G401.6 (cell line): ENCODE results near the gene NEUROD6.

Source experiments
- FAIRE-seq: peaks from 2 replicates; lab custom pipeline; 2012; peaks lifted over from hg19 to GRCh38; lab: Jason Lieb, UNC

Gene NEUROD6

DNA sequence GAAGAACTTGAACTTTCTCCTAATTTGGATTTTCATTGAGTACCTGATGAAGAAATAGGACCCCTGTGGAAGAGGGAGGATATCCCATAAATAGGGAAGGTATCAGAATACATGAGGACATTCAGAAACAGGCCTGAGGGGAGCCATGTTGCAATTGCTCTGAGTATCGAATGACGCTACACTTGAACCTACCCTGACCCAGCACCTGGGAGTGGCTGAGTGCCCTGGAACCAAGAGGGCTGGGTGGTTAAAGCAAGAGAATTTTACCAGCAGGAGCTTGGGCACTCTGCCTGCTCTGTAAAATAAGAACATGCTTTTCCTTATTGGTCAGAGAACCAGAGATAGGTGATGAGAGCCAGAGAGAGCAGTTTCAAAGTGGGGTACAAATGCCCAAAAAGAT, 7.2 kb downstream of the NEUROD6 start:
- no peak for FAIRE-seq

DNA sequence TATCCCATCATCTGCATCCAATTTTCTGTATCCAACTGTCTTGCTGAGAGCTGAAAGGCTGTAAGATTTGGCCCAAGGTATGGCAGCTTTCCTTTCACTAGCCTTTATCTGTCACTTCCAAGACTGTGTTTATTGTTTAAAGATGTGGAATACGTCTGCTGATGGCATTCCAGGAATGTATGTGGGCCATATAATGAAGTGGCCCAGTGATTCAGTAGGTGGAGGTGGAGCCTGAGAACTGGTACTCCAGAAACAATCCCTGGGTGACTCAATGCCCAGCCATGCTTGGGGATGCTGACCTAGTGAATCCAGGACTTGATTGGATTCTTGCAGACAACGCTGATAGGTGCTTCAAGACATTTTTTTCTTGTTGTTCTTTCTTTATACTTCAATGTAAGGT, 13.5 kb downstream of the NEUROD6 start:
- FAIRE-seq: no peak

DNA sequence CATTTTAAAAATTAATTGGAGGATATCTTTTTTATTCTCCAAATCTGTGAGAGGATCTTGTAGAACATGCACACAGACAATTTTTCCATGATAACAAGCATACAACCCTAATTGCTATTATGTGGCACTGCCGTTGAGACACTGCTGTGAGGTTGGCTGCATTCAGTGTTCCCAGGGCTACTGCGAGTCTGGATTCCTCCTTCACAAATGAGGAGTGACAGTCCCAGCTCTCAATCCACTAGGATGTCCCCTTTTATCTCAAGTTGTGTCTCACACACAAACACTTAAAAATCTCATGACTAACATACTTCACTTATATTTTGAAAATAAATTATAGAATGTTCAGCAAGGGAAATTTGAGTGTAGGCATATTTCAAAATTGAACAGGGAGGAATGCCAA, 14.1 kb downstream of the NEUROD6 start:
- no peak for FAIRE-seq

DNA sequence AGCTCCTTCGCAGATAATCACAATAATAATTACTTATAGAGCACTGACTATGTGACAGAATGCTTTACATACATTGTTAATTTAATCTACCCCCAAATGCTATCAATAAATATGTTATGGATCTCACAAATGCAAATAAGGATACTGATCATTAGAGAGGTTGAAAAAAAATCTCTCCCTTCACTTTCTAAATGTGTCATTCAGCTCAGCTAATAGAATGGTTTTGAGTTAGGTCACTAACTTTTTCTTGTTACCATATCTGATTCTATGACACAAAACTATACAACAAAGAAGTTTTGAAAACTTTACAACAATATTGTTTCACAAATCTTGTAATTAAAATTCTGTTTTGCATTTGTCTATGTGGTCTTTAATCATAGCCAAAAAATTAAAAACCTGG, 17.4 kb downstream of the NEUROD6 start:
- no peak for FAIRE-seq

DNA sequence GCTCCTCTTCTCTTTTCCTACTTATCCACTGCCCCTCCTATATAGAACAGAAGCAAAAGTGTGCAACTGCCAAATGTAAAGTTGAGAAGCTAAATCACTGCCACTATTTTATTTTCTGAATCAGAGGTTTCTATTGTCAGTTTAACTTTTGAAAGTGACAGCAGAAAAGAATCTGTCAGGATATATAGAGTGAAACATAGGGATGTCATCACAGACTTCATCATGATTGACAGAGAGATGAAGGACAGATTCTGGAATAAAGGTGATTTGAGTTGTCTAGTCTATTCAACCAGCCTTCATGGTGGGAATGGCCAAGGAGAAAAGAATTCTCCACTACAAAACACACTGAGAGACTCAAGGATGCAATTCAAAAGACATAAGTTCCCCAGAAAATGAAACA, 19.9 kb downstream of the NEUROD6 start:
- no peak for FAIRE-seq

DNA sequence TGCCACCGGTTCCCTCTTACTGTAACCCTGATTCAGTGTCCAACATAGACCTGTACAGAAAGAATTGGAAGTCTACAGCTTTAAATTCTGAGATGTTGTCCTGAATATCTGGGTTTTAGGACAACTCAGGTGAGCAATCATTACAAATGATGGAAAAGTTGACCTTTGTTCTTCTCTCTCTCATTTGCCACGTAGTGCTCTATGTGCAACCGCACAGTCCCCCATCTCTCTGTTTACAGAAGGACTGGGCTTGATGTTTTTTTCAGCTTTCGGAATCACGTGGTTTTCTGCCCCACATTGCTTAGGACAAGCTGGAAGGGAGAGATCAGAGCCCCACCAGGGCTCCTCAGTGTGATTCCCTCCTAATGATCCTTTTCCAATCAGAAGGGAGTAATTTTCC, 22.2 kb downstream of the NEUROD6 start:
- FAIRE-seq: no peak

DNA sequence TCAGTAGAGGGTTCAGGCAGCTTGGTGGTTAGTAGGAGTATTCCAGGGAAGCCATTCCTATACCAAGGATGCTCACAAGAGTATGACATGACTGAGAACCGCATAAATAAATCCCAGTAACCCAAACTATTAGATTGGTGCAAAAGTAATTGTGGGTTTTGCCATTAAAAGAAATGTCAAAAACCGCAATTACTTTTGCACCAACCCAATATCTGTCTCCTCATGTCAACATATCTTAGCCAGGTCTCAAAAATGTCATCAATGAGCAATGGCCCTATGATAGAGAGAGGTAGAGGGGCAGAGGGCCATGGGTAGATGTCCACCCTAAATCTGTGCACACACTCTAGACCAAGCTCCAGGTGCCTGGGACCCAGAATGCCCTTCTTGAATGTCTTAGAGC, 23.6 kb downstream of the NEUROD6 start:
- FAIRE-seq: no peak

DNA sequence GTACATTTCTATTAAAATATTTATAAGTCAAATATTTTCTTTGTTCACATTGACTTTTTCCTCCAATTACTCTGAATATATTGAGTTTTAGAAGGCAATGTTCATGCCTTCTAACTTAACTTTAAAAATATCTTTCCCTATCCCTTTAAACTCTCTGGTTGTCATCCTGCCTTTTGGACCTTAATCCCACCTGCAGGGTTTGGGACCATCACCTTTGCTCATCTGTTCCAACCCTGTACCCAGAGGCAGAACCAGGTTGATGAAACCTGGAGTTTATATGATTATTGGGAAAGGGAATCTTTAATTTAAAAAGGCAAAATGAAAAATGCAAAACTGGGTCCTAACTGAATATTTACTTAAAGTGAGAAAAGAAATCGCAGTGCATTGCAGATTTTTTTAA, 24.8 kb downstream of the NEUROD6 start:
- no peak for FAIRE-seq

DNA sequence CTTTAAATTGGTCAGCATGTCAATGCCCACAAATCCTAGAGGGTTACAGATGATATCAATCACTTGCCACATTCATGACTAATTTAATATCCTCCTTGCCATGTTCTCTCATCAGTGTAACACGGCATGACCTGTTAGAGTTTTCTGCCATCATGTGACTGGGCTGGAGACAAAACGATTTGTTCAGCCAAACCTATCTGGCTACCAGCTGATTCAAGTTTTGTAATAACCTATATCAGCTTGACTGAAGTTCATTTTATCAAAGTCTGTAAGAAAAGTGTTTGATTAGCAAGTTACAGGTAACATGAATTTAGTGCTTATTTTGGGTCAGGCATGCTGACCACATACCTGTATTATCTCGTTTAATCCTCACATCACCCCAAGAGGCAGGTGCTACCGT, 25.7 kb downstream of the NEUROD6 start:
- no peak for FAIRE-seq

DNA sequence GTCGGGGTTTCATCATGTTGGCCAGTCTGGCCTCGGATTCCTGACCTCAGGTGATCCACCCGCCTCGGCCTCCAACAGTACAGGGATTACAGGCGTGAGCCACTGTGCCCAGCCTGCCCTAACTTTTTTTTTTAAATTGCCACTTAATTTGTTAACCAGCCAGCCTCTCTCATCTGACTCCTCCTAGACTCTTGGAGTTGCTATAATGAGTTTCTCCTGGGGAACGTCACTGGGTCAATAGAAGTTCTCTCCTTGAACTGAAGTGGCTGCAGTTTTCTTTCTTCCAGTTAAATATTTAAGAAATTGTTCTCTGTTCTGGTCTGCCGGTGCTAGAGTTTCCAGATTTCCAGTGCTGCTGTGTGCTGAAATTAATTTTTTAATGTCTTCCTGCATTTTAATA, 27.6 kb downstream of the NEUROD6 start:
- FAIRE-seq: no peak

DNA sequence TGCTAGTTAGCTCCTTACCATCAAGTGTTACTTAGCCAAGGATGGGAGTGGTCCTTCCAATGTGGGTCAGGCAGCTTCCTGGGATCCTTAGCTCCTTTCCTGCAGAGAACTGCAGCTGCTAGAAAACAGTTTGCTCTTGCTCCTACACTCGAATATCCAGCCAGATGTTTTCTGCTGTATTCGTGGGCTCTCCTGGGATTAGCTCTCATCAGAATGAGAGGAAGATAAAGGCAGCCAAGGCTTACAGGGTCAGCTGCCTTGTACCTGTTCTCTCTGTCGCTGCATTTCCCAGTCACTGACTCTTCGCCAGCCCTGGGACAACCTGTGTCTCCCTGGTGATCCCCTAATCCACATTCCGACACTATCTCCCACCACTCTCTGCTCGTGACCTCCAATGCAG, 29.0 kb downstream of the NEUROD6 start:
- no peak for FAIRE-seq

DNA sequence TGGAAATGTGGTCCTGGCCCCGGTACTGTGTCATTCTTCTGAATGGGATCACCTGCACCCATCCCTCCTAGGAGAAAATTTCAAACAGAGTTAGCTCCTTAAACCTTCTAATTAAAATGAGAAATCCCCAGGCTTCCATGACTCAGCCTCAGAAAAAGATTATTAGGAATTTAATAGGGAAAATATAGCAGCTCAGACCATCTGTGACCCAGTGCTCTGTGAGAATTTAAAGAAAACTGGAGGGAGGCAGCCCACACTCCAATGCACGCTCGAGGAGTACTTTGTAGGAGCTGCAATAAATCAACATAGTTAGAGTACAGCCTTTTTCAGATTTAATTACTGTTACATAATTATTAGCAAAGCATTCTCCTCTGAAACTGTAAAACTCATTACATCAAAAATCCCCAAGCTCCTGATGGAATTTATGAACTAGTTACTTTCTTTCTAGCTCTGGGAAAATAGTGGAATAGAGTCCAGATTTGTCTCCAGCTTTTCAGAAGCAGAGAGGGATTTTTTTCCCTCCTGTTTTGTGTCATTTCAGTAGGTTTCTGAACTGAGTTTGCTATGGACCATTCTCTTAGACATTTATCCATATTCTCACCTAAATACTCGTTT, 30.1 kb downstream of the NEUROD6 start:
- FAIRE-seq: no peak

DNA sequence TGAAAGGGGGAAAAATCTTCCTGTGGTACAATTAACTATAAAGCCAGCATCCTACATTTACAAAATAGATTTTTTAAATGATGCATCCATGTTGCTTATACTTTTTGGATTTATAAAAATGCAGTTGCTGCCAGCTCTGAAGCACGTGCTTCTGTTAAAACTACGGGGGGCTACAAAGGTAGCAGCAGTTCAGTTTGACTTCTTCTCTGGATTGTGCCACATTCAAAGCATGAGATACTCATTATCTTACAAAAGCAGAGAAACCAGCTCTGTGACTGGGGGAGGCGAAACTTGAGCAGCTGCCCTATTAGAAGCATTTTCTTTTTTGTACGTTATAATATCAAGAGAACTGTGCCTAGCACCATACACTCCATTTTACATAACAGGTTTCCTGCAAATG, 31.1 kb downstream of the NEUROD6 start:
- FAIRE-seq: no peak

DNA sequence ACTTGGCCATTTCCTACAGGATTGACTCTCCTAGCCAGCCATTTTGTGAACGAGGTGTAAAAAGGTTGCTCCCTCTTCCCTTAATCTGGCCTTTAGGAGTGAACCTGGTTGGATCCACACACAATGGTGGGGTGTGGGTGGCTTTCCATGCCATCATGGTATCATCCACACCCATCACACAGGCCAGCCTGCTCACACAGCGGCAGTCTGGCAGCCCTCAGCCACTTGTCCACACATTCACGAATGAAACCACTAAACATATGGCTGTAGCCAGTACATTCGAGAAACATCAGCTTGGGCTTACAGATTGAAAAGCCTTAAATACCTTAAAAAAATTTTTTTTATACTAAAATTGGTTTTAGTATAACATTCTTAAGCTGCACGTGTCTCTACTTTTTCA, 31.9 kb downstream of the NEUROD6 start:
- no peak for FAIRE-seq

DNA sequence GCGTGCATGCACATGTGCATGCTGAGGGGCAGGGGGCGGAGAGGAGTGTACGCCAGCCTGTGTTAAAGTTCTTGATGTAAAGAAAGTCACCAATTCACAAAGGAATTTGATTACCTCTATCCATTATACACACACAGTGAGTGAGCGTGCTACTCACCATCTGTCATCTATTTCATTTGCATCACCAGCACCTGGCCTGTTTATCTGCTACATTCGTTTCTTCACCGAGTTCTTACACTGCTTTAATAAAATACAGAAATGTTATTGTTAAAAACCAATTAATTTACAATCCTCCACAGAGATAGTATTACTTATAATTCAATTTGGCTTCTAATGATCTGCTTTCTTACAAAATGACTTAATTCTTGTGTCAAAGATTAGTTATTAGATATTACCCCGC, 32.6 kb downstream of the NEUROD6 start:
- no peak for FAIRE-seq

DNA sequence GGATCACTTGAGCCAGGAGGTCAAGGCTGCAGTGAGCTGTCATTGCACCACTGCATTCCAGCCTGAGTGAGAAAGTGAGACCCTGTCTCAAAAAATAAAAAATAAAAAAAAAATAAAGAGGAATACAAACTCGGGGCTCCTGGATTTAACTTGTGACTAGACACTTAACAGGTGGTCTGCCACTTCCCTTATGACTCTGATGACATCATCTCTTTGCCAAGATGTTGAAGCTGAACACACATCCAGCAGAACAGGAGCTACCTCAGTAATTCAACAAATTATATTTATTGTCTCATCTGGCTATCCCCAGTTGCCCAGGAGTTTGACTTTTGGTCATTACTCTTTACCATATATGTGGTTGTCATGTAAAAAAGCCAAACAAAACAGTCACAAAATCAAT, 35.3 kb downstream of the NEUROD6 start:
- FAIRE-seq: no peak

DNA sequence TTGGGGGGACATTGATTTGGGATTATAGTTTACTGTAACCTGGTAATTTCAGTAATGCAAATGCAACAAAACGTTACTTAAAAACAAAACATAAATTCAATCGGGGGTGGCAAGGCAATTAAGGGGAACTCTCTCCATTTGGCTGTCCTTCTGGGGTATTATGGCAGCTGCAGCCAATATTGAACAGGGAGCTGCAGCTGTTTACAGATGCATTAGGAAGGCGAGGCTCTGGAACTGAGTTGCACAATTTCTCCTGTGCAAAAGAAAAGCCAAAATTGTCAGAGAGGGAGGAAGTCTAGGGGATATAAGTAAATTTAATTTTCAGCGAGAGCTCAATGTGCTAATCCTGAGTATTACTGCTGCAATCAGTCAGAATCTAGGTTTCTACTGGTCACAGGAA, 36.1 kb downstream of the NEUROD6 start:
- no peak for FAIRE-seq

DNA sequence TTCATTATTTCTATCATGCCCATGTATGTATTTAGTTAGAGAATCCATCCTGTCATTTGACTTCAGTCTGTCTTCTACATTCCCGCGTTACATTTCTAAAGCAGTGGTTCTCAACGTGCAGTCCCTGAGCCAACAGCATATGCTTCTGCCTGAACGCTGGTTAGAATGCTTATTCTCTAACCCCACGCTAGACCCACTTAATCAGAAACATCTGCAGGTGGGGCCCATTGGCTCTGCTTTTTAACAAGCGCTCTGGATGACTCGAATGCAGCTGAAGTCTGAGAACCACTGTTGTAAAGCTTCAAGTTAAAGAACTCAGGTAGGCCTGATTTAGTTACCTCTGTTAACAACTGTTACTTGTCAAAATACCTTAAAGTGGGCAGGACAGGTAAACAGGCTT, 38.2 kb downstream of the NEUROD6 start:
- FAIRE-seq: no peak

DNA sequence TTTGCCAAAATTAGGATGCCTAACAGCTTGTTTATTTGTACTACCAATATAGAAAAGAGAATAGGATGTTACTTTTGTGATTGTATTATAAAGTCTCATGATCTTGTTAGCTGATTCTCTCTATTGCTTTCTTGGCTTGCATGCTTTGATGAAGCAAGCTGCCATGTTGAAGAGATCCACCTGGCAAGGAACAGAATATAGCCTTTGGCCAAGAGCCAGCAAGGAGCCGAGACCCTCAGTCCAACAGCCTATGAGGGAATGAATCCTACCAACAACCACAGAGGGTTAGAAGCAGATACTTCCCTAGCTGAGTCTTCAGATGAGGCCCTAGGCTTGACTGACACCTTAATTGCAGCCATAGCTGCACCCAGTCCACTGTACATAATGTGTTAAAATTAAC, 41.2 kb downstream of the NEUROD6 start:
- FAIRE-seq: no peak

DNA sequence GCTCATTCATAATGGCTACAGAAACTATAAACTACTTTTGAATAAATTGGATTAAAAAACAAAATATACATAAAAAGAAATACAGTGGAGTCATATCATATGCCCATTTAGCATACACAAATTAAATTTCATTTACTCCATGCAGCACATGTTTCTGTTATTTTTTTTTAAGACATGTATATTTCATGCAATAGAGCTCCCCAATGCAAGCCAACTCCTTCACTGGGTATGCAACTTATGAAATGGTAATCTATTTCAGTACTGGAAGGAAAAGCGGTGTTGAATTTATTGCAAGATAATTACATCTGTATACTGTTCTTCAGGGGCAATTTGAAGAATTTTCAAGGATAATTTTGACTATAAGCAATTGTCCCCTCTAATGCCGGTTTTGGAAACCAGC, 49.9 kb downstream of the NEUROD6 start:
- FAIRE-seq: no peak
